Measurements from ENCODE around the gene SLC2A10. TPM values are rescaled to one million over a fixed set of nuclear protein-coding genes. Genes with fewer than 3 reads are reported as not detected.

SLC2A10 gene
- total and polyA plus RNA-seq, 2 experiments from 2014 or later, result 9.9 to 15.6 TPM

DNA sequence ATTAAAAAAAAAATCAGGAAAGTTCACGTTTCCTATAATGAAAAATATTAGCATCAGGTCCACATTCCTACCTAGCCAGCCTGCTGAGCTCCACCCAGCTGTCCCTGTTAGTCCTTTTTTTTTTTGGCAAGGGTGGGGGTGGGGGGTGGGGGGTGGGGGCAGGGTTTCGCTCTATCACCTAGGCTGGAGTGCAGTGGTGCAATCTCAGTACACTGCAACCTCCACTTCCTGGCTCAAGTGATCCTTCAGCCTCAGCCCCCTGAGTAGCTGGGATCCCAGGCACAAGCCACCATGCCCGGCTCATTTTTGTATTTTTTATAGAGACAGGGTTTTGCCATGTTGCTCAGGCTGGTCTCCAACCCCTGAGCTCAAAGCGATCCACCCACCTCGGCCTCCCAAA lies 7.5 kb upstream of the SLC2A10 start:
- Histone ChIP-seq H3K27ac (no peak overlapping the region), H3K4me1 (ENCODE audit: low read depth) (no peaks in the 10 kb centered on the region), H3K36me3 (no peaks in the 10 kb centered on the region), H3K4me3 (no peak overlapping the region), H3K9me3 (ENCODE audit: low read depth) (no peaks in the 10 kb centered on the region), H3K27me3 (no peaks in the 10 kb centered on the region)
- DNase-seq (ENCODE audit: low read depth in 1 of 2, low spot score in 1 of 2), result no peak
- TF ChIP-seq, protein P1, sequence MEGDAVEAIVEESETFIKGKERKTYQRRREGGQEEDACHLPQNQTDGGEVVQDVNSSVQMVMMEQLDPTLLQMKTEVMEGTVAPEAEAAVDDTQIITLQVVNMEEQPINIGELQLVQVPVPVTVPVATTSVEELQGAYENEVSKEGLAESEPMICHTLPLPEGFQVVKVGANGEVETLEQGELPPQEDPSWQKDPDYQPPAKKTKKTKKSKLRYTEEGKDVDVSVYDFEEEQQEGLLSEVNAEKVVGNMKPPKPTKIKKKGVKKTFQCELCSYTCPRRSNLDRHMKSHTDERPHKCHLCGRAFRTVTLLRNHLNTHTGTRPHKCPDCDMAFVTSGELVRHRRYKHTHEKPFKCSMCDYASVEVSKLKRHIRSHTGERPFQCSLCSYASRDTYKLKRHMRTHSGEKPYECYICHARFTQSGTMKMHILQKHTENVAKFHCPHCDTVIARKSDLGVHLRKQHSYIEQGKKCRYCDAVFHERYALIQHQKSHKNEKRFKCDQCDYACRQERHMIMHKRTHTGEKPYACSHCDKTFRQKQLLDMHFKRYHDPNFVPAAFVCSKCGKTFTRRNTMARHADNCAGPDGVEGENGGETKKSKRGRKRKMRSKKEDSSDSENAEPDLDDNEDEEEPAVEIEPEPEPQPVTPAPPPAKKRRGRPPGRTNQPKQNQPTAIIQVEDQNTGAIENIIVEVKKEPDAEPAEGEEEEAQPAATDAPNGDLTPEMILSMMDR (IDR thresholded peaks at IDR 0.05; ENCODE audit: low read depth, low read length), result no peak

DNA sequence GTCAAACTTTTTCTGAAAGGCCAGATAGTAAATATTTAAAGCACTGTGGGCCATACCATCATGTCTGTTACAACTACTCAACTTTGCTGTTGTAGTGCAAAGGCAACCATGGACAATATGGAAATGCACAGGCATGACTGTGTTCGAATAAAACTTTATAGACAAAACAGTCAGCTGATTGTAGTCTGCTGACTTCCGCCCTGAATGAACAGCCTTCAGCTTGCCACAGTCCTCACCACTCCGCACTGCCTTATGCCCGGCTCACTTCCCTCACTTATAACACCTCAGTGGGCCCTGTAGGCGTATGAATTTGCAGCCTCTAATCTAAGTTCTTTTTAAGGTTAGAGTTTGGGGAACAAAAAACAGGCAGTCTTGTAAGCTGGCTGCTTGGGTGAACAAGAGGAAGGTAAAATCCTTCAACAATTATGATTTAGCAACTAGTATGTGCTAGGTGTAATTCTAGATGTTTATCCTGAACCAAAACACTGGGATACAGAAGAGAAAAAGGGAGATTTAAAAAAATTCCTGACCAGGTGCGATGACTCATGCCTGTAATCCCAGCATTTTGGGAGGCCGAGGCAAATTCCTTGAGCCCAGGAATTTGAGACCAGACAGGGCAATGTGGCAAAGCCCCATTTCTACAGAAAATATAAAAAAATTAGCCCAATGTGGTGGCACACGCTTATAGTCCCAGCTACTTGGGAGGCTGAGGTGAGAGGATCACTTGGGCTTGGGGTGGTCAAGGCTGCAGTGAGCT lies 6.8 kb upstream of the SLC2A10 start:
- Histone ChIP-seq H3K27ac (no peak overlapping the region), H3K9me3 (ENCODE audit: low read depth) (no peaks in the 10 kb centered on the region), H3K36me3 (no peaks in the 10 kb centered on the region), H3K4me1 (ENCODE audit: low read depth) (no peaks in the 10 kb centered on the region), H3K27me3 (no peaks in the 10 kb centered on the region), H3K4me3 (no peak overlapping the region)
- no peak for DNase-seq (ENCODE audit: low read depth in 1 of 2, low spot score in 1 of 2)
- TF ChIP-seq, protein P1 (IDR thresholded peaks at IDR 0.05; ENCODE audit: low read depth, low read length), result no peak

DNA sequence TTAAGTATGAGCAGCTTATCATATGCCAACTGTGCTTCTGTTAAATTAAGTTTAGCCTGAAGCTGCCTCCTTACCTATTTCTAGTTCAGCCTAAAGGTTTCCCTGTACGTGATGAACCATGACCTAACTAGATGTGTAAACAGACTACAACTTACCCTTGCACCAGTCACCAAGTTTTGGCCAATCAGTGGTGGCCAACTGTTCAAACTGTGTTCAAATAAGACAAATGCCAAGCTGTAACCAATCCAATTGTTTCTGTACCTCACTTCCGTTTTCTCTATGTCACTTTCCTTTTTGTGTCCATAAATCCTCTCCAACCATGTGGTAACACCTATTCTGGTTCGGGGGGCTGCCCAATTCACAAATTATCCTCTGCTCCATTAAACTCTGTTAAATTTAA lies 6.0 kb upstream of the SLC2A10 start:
- TF ChIP-seq, protein P1 (IDR thresholded peaks at IDR 0.05; ENCODE audit: low read depth, low read length), result no peak
- no peak overlapping the region for H3K4me3 ChIP-seq
- no peaks in the 10 kb centered on the region for H3K27me3 ChIP-seq
- no peaks in the 10 kb centered on the region for H3K36me3 ChIP-seq
- no peaks in the 10 kb centered on the region for H3K9me3 ChIP-seq (ENCODE audit: low read depth)
- no peak for DNase-seq (ENCODE audit: low read depth in 1 of 2, low spot score in 1 of 2)
- no peak overlapping the region for H3K27ac ChIP-seq
- H3K4me1 ChIP-seq (ENCODE audit: low read depth), result no peaks in the 10 kb centered on the region

DNA sequence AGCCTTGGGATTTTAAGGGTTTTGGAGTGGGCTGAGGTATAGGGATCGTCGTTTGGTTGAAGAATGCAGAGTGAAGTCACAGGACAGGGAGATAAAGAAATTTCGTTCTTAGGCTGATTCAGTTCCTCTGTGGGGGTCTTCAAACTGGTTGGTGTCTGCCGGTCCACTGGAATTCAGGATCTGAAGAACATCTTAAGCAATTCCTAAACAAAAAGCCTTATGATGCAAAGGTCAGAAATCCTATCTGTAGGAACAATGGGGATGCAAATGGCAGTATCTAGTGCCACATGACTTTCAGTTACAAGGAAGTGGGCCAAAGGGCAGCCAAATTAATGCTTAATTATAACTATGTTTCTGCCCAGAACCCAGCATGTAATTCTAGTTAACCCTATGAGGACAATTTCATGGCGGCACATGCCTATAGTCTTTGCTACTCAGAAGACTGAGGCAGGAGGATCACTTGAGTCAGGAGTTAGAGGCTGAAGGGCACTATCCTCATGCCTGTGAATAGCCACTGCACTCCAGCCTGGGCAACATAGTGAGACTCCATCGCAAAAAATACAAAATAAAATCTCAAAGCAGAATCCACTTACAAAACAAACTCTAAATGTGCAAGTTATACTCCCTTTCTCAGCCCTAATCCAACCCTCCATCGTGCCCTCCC lies 4.6 kb upstream of the SLC2A10 start:
- Histone ChIP-seq H3K36me3 (no peaks in the 10 kb centered on the region), H3K4me1 (ENCODE audit: low read depth) (no peaks in the 10 kb centered on the region), H3K27ac (no peak overlapping the region), H3K9me3 (ENCODE audit: low read depth) (no peaks in the 10 kb centered on the region), H3K27me3 (no peaks in the 10 kb centered on the region), H3K4me3 (no peak overlapping the region)
- peak in 1 of 2 donors; percentile 51 for DNase-seq (ENCODE audit: low read depth in 1 of 2, low spot score in 1 of 2)
- TF ChIP-seq, protein P1 (IDR thresholded peaks at IDR 0.05; ENCODE audit: low read depth, low read length), result no peak

DNA sequence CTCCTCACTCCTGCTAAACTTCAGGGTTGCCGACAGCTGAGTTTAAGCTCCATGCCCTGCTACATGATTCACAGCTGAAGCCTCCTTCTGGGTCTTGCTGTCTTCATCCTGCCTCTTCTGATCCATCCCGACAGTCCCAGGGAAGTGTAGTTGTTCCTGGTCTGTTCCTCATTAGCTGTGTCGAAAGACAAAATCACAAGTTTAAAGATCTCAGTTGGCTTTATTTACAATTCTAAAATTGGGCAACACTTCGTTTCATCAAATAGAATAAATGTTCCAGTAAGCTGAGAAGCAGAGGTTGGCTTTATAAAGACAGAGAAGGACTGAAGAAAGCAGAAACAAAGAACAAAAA lies 4.1 kb upstream of the SLC2A10 start:
- Histone ChIP-seq H3K4me1 (ENCODE audit: low read depth) (no peaks in the 10 kb centered on the region), H3K9me3 (ENCODE audit: low read depth) (no peaks in the 10 kb centered on the region), H3K4me3 (no peak overlapping the region), H3K36me3 (no peaks in the 10 kb centered on the region), H3K27ac (no peak overlapping the region), H3K27me3 (no peaks in the 10 kb centered on the region)
- no peak for DNase-seq (ENCODE audit: low read depth in 1 of 2, low spot score in 1 of 2)
- TF ChIP-seq, protein P1 (IDR thresholded peaks at IDR 0.05; ENCODE audit: low read depth, low read length), result no peak

Data from cardiac muscle cell (in vitro differentiated cells and primary cell).